ENCODE data around the gene ANKRD39. TPM values are rescaled to one million over a fixed set of nuclear protein-coding genes. Genes with fewer than 3 reads are reported as not detected.

Gene ANKRD39
- polyA plus RNA-seq, 1 experiment: 8.1 TPM

DNA sequence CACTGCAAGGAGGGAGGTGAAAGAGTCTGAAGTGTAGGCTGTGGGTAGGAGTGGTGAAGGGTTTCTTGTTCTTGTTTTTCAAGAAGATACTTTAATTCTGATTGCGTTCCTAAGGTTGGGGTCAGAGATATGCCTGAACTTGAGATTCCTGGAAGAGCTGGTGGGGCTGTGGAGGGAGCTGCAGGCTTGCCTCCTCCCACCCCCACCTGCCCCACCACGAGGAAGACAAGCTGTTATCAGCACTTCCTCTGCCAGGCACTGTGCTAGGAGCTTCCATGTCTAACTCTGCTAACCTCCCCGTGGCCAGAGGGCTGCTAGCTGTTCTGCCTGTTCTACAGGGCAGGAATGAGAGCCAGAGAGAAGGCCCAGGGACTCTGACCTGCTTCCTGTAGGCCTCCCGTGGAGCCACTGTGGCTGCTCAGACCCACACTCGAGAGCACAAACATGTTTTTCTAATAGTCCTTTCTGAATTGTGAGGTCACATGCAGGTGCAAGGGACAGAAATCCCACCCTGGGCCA lies 27.7 kb downstream of the ANKRD39 start:
- H3K27me3 ChIP-seq (ENCODE audit: control insufficient read depth, insufficient read depth, low read length): no peaks in the 10 kb centered on the region
- peaks cover 21% of the 10 kb centered on the region for H3K36me3 ChIP-seq (ENCODE audit: control insufficient read depth, insufficient read depth, low read length)
- CTCF ChIA-PET: no interaction called here
- no peak overlapping the region for H3K4me3 ChIP-seq (ENCODE audit: low read depth, low read length)
- POLR2A ChIA-PET: no interaction called here
- no peak for DNase-seq (ENCODE audit: low read depth)
- TF ChIP-seq, protein P1, sequence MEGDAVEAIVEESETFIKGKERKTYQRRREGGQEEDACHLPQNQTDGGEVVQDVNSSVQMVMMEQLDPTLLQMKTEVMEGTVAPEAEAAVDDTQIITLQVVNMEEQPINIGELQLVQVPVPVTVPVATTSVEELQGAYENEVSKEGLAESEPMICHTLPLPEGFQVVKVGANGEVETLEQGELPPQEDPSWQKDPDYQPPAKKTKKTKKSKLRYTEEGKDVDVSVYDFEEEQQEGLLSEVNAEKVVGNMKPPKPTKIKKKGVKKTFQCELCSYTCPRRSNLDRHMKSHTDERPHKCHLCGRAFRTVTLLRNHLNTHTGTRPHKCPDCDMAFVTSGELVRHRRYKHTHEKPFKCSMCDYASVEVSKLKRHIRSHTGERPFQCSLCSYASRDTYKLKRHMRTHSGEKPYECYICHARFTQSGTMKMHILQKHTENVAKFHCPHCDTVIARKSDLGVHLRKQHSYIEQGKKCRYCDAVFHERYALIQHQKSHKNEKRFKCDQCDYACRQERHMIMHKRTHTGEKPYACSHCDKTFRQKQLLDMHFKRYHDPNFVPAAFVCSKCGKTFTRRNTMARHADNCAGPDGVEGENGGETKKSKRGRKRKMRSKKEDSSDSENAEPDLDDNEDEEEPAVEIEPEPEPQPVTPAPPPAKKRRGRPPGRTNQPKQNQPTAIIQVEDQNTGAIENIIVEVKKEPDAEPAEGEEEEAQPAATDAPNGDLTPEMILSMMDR (IDR thresholded peaks at IDR 0.05; ENCODE audit: insufficient read depth, low read depth, low read length): no peak

DNA sequence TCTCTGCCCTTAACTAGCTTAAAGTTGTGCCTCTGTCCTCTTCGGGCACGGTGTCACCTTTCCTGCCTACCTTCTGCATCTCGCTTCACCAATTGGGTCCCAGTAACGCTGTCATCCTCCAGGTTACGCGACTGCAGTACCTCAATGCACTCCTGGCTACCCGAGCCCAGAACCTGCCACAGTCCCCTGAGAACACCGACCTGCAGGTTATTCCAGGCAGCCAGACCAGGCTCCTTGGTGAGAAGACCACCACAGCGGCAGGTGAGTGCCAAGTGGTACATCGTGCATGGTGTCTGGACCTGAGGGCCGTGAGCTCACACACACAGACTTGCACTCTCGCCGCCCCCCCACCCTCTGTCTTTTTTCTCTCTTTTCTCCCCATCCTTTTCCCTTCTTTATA lies 28.9 kb downstream of the ANKRD39 start:
- CTCF ChIA-PET: interaction anchor here (1.0 kb wide), 1 partner anchor 29 kb away, joined by 3 read pairs; the partner anchor contains the start of gene ANKRD39
- POLR2A ChIA-PET: no interaction called here
- H3K36me3 ChIP-seq (ENCODE audit: control insufficient read depth, insufficient read depth, low read length): peaks cover 22% of the 10 kb centered on the region
- TF ChIP-seq, protein P1 (IDR thresholded peaks at IDR 0.05; ENCODE audit: insufficient read depth, low read depth, low read length): no peak
- no peak overlapping the region for H3K4me3 ChIP-seq (ENCODE audit: low read depth, low read length)
- DNase-seq (ENCODE audit: low read depth): no peak
- H3K27me3 ChIP-seq (ENCODE audit: control insufficient read depth, insufficient read depth, low read length): no peaks in the 10 kb centered on the region

DNA sequence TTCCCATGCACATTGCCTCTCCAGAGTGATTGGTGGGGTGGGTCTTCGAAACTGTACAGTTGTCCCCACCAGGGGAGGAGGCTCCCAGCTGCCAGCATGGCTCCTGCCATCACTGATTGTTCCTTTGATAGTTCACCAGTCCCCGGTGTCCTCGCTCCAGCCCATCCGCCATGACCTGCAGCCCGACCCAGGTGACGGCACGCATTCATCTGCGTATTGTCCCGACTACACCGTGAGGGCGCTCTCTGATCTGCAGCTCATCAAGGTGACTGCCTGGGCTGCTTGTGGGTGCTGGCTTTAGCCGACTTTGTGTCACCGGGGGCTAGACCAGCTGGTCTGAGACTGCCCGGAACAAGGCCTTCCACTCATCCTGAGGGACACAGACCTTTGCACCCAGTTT lies 29.4 kb downstream of the ANKRD39 start:
- POLR2A ChIA-PET: no interaction called here
- H3K27me3 ChIP-seq (ENCODE audit: control insufficient read depth, insufficient read depth, low read length): no peaks in the 10 kb centered on the region
- CTCF ChIA-PET: interaction anchor here (1.0 kb wide), 1 partner anchor 29 kb away, joined by 3 read pairs; the partner anchor contains the start of gene ANKRD39
- DNase-seq (ENCODE audit: low read depth): no peak
- TF ChIP-seq, protein P1 (IDR thresholded peaks at IDR 0.05; ENCODE audit: insufficient read depth, low read depth, low read length): no peak
- peaks cover 22% of the 10 kb centered on the region for H3K36me3 ChIP-seq (ENCODE audit: control insufficient read depth, insufficient read depth, low read length)
- no peak overlapping the region for H3K4me3 ChIP-seq (ENCODE audit: low read depth, low read length)

DNA sequence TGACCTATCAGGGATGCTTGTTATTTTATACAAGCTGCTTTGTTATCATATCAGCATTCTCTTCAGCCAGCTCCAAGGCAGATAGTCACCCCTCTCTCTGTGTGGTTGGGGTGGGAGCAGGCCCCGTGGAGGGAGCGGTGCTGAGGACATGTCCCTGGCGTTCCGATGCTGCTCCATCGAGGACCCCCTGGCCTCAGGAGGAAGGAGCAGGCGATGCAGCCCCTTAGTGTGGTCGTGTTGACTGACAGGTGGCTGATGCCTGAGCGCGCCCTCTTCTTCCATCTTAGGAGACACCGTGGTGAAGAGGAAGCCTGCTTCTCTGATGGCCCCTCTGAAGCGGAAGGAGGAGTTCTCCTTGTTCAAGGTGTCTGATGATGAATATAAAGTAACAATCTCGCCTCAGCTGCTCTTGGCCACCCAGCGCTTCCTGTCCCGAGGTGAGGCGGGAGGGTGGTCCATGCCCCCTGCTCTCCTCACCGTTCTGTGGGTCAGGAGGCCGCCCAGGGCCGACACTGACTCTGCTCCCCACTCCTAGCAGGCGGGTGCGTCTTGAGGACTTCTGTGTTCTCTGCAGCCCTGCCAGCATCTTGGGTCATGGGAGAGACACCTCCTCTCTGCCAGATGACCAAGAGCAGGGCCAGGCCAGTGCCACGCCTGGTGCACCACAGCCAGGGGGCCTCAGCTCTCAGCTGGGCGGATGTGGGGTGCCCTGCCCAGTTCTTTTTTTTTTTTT lies 31.1 kb downstream of the ANKRD39 start:
- Histone ChIP-seq H3K27me3 (ENCODE audit: control insufficient read depth, insufficient read depth, low read length) (no peaks in the 10 kb centered on the region), H3K36me3 (ENCODE audit: control insufficient read depth, insufficient read depth, low read length) (peaks cover 21% of the 10 kb centered on the region), H3K4me3 (ENCODE audit: low read depth, low read length) (no peak overlapping the region)
- TF ChIP-seq, protein P1 (IDR thresholded peaks at IDR 0.05; ENCODE audit: insufficient read depth, low read depth, low read length): no peak
- ChIA-PET CTCF (no interaction called here), POLR2A (no interaction called here)
- DNase-seq (ENCODE audit: low read depth): no peak

DNA sequence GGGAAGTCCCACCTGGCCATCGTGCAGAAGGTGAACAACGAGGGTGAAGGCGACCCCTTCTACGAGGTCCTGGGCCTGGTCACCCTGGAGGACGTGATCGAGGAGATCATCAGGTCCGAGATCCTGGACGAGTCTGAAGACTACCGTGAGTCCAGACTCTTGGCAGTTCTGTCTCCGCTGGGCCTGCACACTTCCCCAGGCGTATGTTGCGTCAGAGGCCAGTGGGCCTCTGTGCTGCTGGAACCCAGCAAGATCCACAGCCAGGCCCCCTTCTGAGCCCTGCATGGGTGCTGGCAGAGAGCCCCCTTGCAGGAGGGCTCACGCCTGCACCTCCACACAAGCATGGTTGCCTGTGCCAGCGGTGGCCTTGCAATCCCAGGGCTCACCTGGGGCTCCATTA lies 32.8 kb downstream of the ANKRD39 start:
- H3K36me3 ChIP-seq (ENCODE audit: control insufficient read depth, insufficient read depth, low read length): peaks cover 18% of the 10 kb centered on the region
- no peak overlapping the region for H3K4me3 ChIP-seq (ENCODE audit: low read depth, low read length)
- no peak for DNase-seq (ENCODE audit: low read depth)
- H3K27me3 ChIP-seq (ENCODE audit: control insufficient read depth, insufficient read depth, low read length): no peaks in the 10 kb centered on the region
- ChIA-PET POLR2A (no interaction called here), CTCF (interaction anchor here (1.0 to 1.4 kb wide), 2 partner anchors 8 to 16 kb away, joined by 4 read pairs; no protein-coding TSS in a partner anchor)
- TF ChIP-seq, protein P1 (IDR thresholded peaks at IDR 0.05; ENCODE audit: insufficient read depth, low read depth, low read length): no peak
